ENCODE data around the gene ZNF382. TPM values are rescaled to one million over a fixed set of nuclear protein-coding genes. Genes with fewer than 3 reads are reported as not detected.

Gene ZNF382
- total RNA-seq, result 2.8 and 5.3 TPM in 2 replicates

DNA sequence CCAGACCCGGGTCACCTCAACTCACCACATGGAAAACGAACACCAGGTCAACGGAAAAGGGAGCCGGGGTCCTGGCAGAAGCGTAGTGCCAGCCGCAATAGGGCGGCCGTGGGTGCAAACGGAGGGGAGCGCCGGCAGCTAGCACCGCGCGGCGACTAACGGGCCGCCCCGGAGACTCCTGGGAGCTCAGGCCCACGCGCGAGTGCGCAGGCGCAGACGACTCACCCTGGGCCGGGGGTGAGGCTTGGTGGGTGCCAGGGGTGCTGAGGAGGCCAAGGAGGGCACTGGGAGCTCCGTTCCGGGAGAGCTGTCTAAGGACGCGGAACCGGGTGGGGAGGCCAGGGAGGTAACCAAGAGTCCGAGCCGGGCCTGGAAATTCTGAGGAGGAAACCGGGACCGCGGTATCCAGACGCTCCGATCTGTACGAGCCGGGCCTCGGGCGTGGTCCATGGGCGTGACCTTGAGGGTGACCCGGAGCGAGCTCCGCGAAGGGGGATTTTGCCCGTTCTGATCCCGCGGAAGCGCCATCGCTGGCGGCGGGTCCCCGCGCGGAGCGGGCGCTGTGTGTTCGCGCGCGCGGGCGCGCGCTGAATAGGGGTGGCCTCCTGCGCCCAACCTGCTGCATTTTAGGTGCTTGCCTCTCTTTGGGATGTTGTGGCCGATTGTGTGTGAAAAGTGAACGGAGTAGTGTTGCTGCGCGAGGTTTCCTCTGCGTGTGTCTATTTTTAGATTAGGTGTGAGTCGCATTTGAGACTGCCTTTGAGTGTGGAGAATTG lies at the start of gene ZNF382:
TSS of gene ZNF382 (plus strand) at position 213 of the 776 bp plus-strand sequence. CDS start 4,602 bp downstream, outside the sequence.

DNA sequence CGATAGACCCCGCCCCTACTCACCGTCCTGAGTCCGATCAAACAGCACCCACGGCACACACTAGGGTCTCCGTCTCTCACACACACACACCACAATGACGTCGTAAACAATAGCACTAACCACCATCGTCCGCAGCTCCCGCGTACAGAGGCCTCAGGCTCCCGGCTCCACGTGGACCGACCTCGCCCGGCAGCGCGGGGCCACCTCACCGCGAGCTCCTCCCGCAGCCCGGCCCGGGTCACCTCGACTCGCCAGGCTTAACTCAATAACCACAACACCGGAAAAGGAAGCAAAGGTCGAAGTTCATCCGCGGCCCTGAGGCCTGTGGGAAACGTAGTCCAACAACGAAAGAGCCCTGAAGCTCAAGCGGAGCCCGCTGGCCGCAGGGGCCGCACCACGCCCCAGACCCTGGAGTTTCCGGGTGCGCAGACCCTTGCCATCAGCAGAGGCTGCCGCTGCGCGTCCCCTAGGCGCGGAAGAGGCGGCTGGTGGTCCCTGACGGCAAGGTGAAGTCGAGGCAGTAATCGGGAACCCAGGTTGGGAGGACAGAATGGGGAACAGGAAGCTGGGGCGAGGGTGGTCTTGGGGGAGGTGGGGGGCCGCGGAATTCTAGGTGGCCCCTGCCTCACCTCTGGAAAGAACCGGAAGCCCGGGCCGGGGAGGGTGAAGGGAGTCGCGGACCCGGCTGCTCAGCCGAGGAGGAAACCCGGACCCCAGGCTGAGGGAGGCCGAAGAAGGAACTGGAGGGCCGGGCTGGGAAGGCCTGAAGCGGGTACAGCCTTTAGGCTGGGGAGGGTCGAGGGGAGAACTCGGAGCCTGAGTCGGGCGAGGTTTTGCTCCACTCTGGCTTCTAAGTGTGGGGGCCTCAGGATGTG lies 31.9 kb upstream of the ZNF382 start, which contains the start of gene ZNF529:
TSS of gene ZNF529 (minus strand) at position 273 of the 875 bp plus-strand sequence. CDS start 946 bp downstream, outside the sequence.

Other genes with a start within 250 kb of the ZNF382 start
- 1.4 and 2.6 TPM in 2 replicates for gene ZFP14, start 226.1 kb upstream of the ZNF382 start, total RNA-seq
- gene ZFP82, start 186.7 kb upstream of the ZNF382 start, total RNA-seq, result 3.9 and 4.5 TPM in 2 replicates
- 3.6 and 7.9 TPM in 2 replicates for gene ZNF566, start 115.8 kb upstream of the ZNF382 start, total RNA-seq
- gene ZNF260, start 77.0 kb upstream of the ZNF382 start, total RNA-seq, result 7.9 and 8.2 TPM in 2 replicates
- 5.8 and 6.3 TPM in 2 replicates for gene ZNF529, start 32.0 kb upstream of the ZNF382 start, total RNA-seq
- gene ZNF461, start 61.5 kb downstream of the ZNF382 start, total RNA-seq, result 3.9 and 6.0 TPM in 2 replicates
- gene ZNF567, start 82.3 kb downstream of the ZNF382 start, total RNA-seq, result 6.0 and 6.8 TPM in 2 replicates
- 0.43 and 0.72 TPM in 2 replicates for gene ZNF850, start 167.5 kb downstream of the ZNF382 start, total RNA-seq
- gene ZNF790, start 233.1 kb downstream of the ZNF382 start, total RNA-seq, result 5.1 TPM in 2 replicates
- gene ZNF345, start 245.6 kb downstream of the ZNF382 start, total RNA-seq, result 1.4 and 3.0 TPM in 2 replicates